ENCODE data around the gene PTGIS.

GRCh38 chr20:49477200-49477599 lies 90.7 kb downstream of the PTGIS start:
- TF ChIP-seq FOXK2 (IDR thresholded peaks at IDR 0.05) (no peak), ARNT (IDR thresholded peaks at IDR 0.05) (no peak), ZNF384 (IDR thresholded peaks at IDR 0.05) (no peak), LEF1 (IDR thresholded peaks at IDR 0.05; ENCODE audit: borderline replicate concordance) (no peak), SP1 (IDR thresholded peaks at IDR 0.05) (no peak)

Data from HEK293T (cell line).